Skeletal muscle satellite cell (primary cell): Measurements from ENCODE around the gene CYB5R3. TPM values are rescaled to one million over a fixed set of nuclear protein-coding genes. Genes with fewer than 3 reads are reported as not detected.

Experiments
- H3K27me3 ChIP-seq: 2 replicates; pipeline ENCODE4 v1.7.0; 2013; ENCODE audit warnings: low read length; ENCODE audit not compliant: control insufficient read depth, insufficient read depth
- H3K36me3 ChIP-seq: 2 replicates; pipeline ENCODE4 v1.7.0; 2013; ENCODE audit warnings: mild to moderate bottlenecking, control low read depth, low read length; ENCODE audit not compliant: insufficient read depth
- H3K4me1 ChIP-seq: 2 replicates; pipeline ENCODE4 v1.7.0; 2013; ENCODE audit warnings: low read length; ENCODE audit not compliant: control insufficient read depth, insufficient read depth
- H3K4me2 ChIP-seq: 2 replicates; pipeline ENCODE4 v1.7.0; 2013; ENCODE audit warnings: mild to moderate bottlenecking, low read length
- H3K4me3 ChIP-seq: 2 replicates; pipeline ENCODE4 v1.7.0; 2013; ENCODE audit warnings: low read length
- H3K9ac ChIP-seq: 2 replicates; pipeline ENCODE4 v1.7.0; 2013; ENCODE audit warnings: mild to moderate bottlenecking, low read depth, low read length, moderate library complexity
- H3K9me3 ChIP-seq: replicated peaks from 2 replicates; pipeline ENCODE4 v1.7.0; 2013; ENCODE audit warnings: mild to moderate bottlenecking, control low read depth, low read length
- total RNA-seq: library from RNA; depleted of rRNA; stranded (reverse); fragments of >200 nt; gene quantifications from 2 replicates; pipeline ENCODE4 v1.2.3, GENCODE V29; 2012; rRNA removed

Gene CYB5R3
- total RNA-seq, result 56.8 and 86.9 TPM in 2 replicates

GRCh38 chr22:42649246-42650099 is at the start of gene CYB5R3:
Gene CYB5R3, minus strand, starts transcription at chr22:42649392. Its CDS starts 77 bp downstream, at chr22:42649315.
- Histone ChIP-seq H3K4me2 (peak within 1 kb of the TSS; percentile 99), H3K27me3 (no peaks in the 10 kb centered on the region), H3K4me1 (peaks cover 45% of the 10 kb centered on the region)

GRCh38 chr22:42697542-42698013 is 48.4 kb upstream of the CYB5R3 start:
- Histone ChIP-seq H3K9me3 (no peaks in the 10 kb centered on the region), H3K4me2 (no peak overlapping the region), H3K9ac (no peak overlapping the region), H3K4me3 (no peak overlapping the region), H3K36me3 (peaks cover 6% of the 10 kb centered on the region), H3K4me1 (peaks cover 26% of the 10 kb centered on the region), H3K27me3 (no peaks in the 10 kb centered on the region)

More at GRCh38 chr22:42649246-42650099, at the start of gene CYB5R3:
- Histone ChIP-seq H3K36me3 (no peaks in the 10 kb centered on the region), H3K9ac (peak within 1 kb of the TSS; percentile 95), H3K4me3 (peak within 1 kb of the TSS; percentile 88), H3K9me3 (no peaks in the 10 kb centered on the region)

GRCh38 chr22:42696331-42696967 is 47.3 kb upstream of the CYB5R3 start:
- no peaks in the 10 kb centered on the region for H3K27me3 ChIP-seq
- peaks cover 7% of the 10 kb centered on the region for H3K36me3 ChIP-seq
- no peak overlapping the region for H3K4me2 ChIP-seq
- H3K4me1 ChIP-seq, result peaks cover 26% of the 10 kb centered on the region
- H3K9ac ChIP-seq, result no peak overlapping the region
- no peaks in the 10 kb centered on the region for H3K9me3 ChIP-seq
- no peak overlapping the region for H3K4me3 ChIP-seq

- Histone ChIP-seq H3K27me3 (no peaks in the 10 kb centered on the region), H3K4me3 (no peak overlapping the region), H3K9me3 (no peaks in the 10 kb centered on the region), H3K4me2 (no peak overlapping the region), H3K4me1 (peaks cover 26% of the 10 kb centered on the region), H3K9ac (no peak overlapping the region), H3K36me3 (peaks cover 7% of the 10 kb centered on the region)
These were observed 46.1 kb upstream of the CYB5R3 start for GRCh38 chr22:42695294-42695693.

GRCh38 chr22:42693763-42694683 is 44.8 kb upstream of the CYB5R3 start:
- Histone ChIP-seq H3K4me1 (peaks cover 19% of the 10 kb centered on the region), H3K9me3 (no peaks in the 10 kb centered on the region), H3K27me3 (no peaks in the 10 kb centered on the region), H3K4me3 (no peak overlapping the region), H3K36me3 (peaks cover 7% of the 10 kb centered on the region), H3K9ac (no peak overlapping the region), H3K4me2 (no peak overlapping the region)

- Histone ChIP-seq H3K36me3 (peaks cover 7% of the 10 kb centered on the region), H3K9me3 (no peaks in the 10 kb centered on the region), H3K4me2 (no peak overlapping the region), H3K4me1 (peaks cover 19% of the 10 kb centered on the region), H3K27me3 (no peaks in the 10 kb centered on the region), H3K4me3 (no peak overlapping the region), H3K9ac (no peak overlapping the region)
These were observed 44.0 kb upstream of the CYB5R3 start for GRCh38 chr22:42693055-42693762.

- no peak overlapping the region for H3K4me2 ChIP-seq
- no peak overlapping the region for H3K4me3 ChIP-seq
- no peaks in the 10 kb centered on the region for H3K27me3 ChIP-seq
- no peaks in the 10 kb centered on the region for H3K9me3 ChIP-seq
- peaks cover 21% of the 10 kb centered on the region for H3K4me1 ChIP-seq
- H3K9ac ChIP-seq, result no peak overlapping the region
- H3K36me3 ChIP-seq, result peaks cover 7% of the 10 kb centered on the region
These were observed 43.3 kb upstream of the CYB5R3 start for GRCh38 chr22:42692239-42693054.

- Histone ChIP-seq H3K27me3 (no peaks in the 10 kb centered on the region), H3K9ac (no peak overlapping the region)
These were observed 42.2 kb upstream of the CYB5R3 start for GRCh38 chr22:42691440-42691839.

GRCh38 chr22:42688241-42689211 is 39.3 kb upstream of the CYB5R3 start:
- no peaks in the 10 kb centered on the region for H3K27me3 ChIP-seq
- no peaks in the 10 kb centered on the region for H3K9me3 ChIP-seq
- peak overlapping the region; percentile 61 for H3K9ac ChIP-seq
- H3K36me3 ChIP-seq, result peaks cover 7% of the 10 kb centered on the region
- peaks cover 42% of the 10 kb centered on the region for H3K4me1 ChIP-seq
- H3K4me2 ChIP-seq, result peak overlapping the region; percentile 64
- H3K4me3 ChIP-seq, result peak overlapping the region; percentile 1

More at GRCh38 chr22:42691440-42691839, 42.2 kb upstream of the CYB5R3 start:
- no peaks in the 10 kb centered on the region for H3K9me3 ChIP-seq
- peaks cover 25% of the 10 kb centered on the region for H3K4me1 ChIP-seq
- no peak overlapping the region for H3K4me2 ChIP-seq
- no peak overlapping the region for H3K4me3 ChIP-seq
- peaks cover 7% of the 10 kb centered on the region for H3K36me3 ChIP-seq
